ENCODE data around the gene ANKRD60.

ANKRD60 gene

DNA sequence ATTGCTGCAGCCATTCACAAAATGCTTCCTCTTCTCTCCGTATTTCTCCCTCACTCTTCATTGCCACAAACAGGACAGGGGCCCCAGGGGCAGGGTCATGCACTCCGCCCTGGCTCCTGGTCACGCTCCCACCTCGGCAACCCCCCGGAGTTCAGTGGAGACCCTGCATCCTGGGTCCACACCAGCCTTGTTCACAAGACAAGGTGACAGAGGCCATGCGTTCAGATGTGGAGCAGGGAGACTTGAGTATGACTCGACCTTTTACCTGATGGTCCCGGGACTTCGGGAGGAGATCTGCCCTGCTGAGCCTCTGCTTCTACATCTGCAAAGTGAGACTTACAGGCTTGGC lies 49.4 kb downstream of the ANKRD60 start:
- no peak overlapping the region for H3K27ac ChIP-seq
- H3K4me2 ChIP-seq = peak overlapping the region; percentile 50
- no peaks in the 10 kb centered on the region for H4K20me1 ChIP-seq (ENCODE audit: insufficient read depth)
- H3K27me3 ChIP-seq (ENCODE audit: insufficient read depth, low read depth) = peaks cover 62% of the 10 kb centered on the region; the same call in 1 of the 2 replicates
- H3K36me3 ChIP-seq (ENCODE audit: insufficient read depth) = no peaks in the 10 kb centered on the region
- H3K4me1 ChIP-seq (ENCODE audit: low read depth, poor library complexity, severe bottlenecking) = peaks cover 7% of the 10 kb centered on the region
- H3K9ac ChIP-seq = no peak overlapping the region
- H2AFZ ChIP-seq (ENCODE audit: low read depth) = peak overlapping the region; percentile 86; the same call in 1 of the 2 replicates
- H3K4me3 ChIP-seq (IDR thresholded peaks at IDR 0.05; ENCODE audit: insufficient read depth, low read depth, low read length) = no peak overlapping the region
- no peaks in the 10 kb centered on the region for H3K79me2 ChIP-seq (ENCODE audit: insufficient read depth, low read depth)
- TF ChIP-seq, protein P1, sequence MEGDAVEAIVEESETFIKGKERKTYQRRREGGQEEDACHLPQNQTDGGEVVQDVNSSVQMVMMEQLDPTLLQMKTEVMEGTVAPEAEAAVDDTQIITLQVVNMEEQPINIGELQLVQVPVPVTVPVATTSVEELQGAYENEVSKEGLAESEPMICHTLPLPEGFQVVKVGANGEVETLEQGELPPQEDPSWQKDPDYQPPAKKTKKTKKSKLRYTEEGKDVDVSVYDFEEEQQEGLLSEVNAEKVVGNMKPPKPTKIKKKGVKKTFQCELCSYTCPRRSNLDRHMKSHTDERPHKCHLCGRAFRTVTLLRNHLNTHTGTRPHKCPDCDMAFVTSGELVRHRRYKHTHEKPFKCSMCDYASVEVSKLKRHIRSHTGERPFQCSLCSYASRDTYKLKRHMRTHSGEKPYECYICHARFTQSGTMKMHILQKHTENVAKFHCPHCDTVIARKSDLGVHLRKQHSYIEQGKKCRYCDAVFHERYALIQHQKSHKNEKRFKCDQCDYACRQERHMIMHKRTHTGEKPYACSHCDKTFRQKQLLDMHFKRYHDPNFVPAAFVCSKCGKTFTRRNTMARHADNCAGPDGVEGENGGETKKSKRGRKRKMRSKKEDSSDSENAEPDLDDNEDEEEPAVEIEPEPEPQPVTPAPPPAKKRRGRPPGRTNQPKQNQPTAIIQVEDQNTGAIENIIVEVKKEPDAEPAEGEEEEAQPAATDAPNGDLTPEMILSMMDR (conservative IDR thresholded peaks at IDR 0.05; ENCODE audit: low read depth, low read length) = no peak

DNA sequence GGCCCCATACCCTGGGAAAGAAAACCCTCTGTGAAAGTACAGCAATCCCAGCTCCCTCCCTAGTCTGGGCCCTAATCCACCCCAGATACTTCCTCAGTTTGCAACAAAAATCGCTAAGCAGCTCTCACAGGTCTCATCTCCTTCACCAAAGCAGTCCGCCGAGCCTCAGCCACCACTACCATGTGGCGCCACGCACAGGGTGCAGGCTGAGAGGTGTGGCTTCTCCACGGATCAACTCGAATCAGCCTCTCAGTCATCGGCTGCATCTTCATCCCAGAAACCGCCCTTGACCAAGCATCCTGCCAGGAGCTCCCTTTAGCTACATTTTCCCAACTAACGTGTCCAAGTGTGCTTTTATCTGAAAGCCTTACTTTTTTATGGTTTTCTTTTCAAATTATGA lies 50.7 kb downstream of the ANKRD60 start:
- H3K27me3 ChIP-seq (ENCODE audit: insufficient read depth, low read depth) = peaks cover 63% of the 10 kb centered on the region; the same call in 1 of the 2 replicates
- no peak overlapping the region for H3K9ac ChIP-seq
- no peak overlapping the region for H3K4me2 ChIP-seq
- TF ChIP-seq, protein P1 (conservative IDR thresholded peaks at IDR 0.05; ENCODE audit: low read depth, low read length) = no peak
- H3K4me1 ChIP-seq (ENCODE audit: low read depth, poor library complexity, severe bottlenecking) = peaks cover 7% of the 10 kb centered on the region
- H3K79me2 ChIP-seq (ENCODE audit: insufficient read depth, low read depth) = no peaks in the 10 kb centered on the region
- H3K27ac ChIP-seq = no peak overlapping the region
- H2AFZ ChIP-seq (ENCODE audit: low read depth) = no peak overlapping the region
- no peaks in the 10 kb centered on the region for H3K36me3 ChIP-seq (ENCODE audit: insufficient read depth)
- H4K20me1 ChIP-seq (ENCODE audit: insufficient read depth) = no peaks in the 10 kb centered on the region
- H3K4me3 ChIP-seq (IDR thresholded peaks at IDR 0.05; ENCODE audit: insufficient read depth, low read depth, low read length) = no peak overlapping the region

DNA sequence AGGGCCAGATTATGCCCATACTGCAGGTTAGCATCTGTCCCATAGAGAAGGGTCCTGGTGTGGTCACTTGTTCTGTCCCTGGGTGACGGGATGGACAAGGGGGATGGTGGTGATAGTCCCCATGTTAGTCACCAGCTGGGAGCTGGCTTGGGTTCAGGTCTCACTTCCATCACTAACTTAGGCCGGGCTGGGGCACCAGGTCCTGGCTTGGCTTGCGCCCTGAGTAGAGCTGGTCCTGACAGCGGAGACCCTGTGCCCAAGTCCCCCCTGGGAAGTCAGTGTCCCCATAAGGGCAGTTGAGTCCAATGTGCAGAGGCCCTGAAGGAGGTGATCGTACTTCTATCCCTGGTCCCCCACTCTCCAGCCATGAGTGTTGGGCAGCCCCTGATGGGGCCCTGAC lies 52.6 kb downstream of the ANKRD60 start:
- H3K79me2 ChIP-seq (ENCODE audit: insufficient read depth, low read depth) = no peaks in the 10 kb centered on the region
- no peak overlapping the region for H3K27ac ChIP-seq
- peaks cover 7% of the 10 kb centered on the region for H3K4me1 ChIP-seq (ENCODE audit: low read depth, poor library complexity, severe bottlenecking)
- no peaks in the 10 kb centered on the region for H3K36me3 ChIP-seq (ENCODE audit: insufficient read depth)
- no peak overlapping the region for H3K4me3 ChIP-seq (IDR thresholded peaks at IDR 0.05; ENCODE audit: insufficient read depth, low read depth, low read length)
- H3K9ac ChIP-seq = no peak overlapping the region
- no peaks in the 10 kb centered on the region for H4K20me1 ChIP-seq (ENCODE audit: insufficient read depth)
- TF ChIP-seq, protein P1 (conservative IDR thresholded peaks at IDR 0.05; ENCODE audit: low read depth, low read length) = no peak
- H3K4me2 ChIP-seq = no peak overlapping the region
- H3K27me3 ChIP-seq (ENCODE audit: insufficient read depth, low read depth) = peaks cover 51% of the 10 kb centered on the region; the same call in 1 of the 2 replicates
- no peak overlapping the region for H2AFZ ChIP-seq (ENCODE audit: low read depth)

- H3K27ac ChIP-seq = no peak overlapping the region
- TF ChIP-seq, protein P1 (conservative IDR thresholded peaks at IDR 0.05; ENCODE audit: low read depth, low read length) = no peak
- H3K4me2 ChIP-seq = no peak overlapping the region
- no peak overlapping the region for H2AFZ ChIP-seq (ENCODE audit: low read depth)
- H3K9ac ChIP-seq = no peak overlapping the region
- no peaks in the 10 kb centered on the region for H4K20me1 ChIP-seq (ENCODE audit: insufficient read depth)
- H3K36me3 ChIP-seq (ENCODE audit: insufficient read depth) = no peaks in the 10 kb centered on the region
- peaks cover 47% of the 10 kb centered on the region; the same call in 1 of the 2 replicates for H3K27me3 ChIP-seq (ENCODE audit: insufficient read depth, low read depth)
- H3K4me3 ChIP-seq (IDR thresholded peaks at IDR 0.05; ENCODE audit: insufficient read depth, low read depth, low read length) = no peak overlapping the region
- H3K79me2 ChIP-seq (ENCODE audit: insufficient read depth, low read depth) = no peaks in the 10 kb centered on the region
- peaks cover 7% of the 10 kb centered on the region for H3K4me1 ChIP-seq (ENCODE audit: low read depth, poor library complexity, severe bottlenecking)
These were observed 53.0 kb downstream of the ANKRD60 start for GRCh38 chr20:58175425-58175824.
